Measurements from ENCODE around the gene PYCR2. TPM values are rescaled to one million over a fixed set of nuclear protein-coding genes. Genes with fewer than 3 reads are reported as not detected.

Gene PYCR2
- polyA plus RNA-seq (2013, experiment 1 of 2), result 52.5 TPM
- 54.2 TPM for polyA plus RNA-seq (2013, experiment 2 of 2)

DNA sequence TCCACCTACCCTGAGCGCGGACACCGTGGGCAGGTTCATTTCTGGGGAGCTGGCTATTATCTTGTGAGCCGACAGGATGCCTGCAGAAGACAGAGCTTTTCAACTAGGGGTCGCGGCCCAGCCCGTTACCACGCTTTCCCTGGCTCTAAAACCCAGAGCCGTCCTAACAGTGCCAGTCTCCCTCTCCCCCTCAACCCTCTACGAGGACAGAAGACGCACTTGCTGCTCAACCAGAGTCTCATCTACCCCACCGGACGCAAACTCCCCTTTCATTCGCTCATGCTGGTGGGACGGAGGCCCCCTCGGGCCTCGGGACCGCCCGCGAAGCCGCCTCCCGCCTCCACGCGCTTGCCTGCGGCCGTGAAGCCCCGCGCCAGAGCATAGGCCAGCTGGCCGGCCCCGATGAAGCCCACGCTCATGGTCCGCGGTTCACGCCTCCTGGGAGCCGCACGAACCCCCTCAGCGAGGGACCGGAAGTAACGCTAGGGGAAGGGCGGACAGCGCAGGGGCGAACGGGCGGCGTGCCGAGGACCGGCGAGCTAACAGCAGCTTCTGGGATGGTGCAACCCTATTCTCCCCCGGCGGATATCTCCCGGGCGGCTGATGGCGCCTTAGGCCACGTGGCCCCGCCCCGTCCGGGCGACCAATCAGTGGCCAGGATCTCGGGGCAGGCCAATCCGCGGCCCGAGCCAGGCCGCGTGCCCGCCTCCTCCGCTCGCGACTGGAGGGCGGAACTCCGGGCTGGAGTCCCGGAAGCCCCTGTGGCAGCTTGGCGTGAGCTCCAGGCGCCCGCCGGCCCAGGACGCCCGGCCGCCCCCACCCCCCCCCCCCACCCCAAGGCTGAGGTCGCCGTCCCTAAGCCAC is at the start of gene PYCR2:
Gene PYCR2, minus strand, starts transcription at position 559 of the 864 bp plus-strand sequence. Its CDS starts 140 bp downstream, at position 419.
- H2BK15ac ChIP-seq (ENCODE audit: low read length), result peak within 1 kb of the TSS; percentile 75
- H3K9ac ChIP-seq (ENCODE audit: low read depth, low read length, poor library complexity), result peak within 1 kb of the TSS; percentile 97
- no peaks in the 10 kb centered on the region for H3K9me3 ChIP-seq (replicated peaks in 1 of 2; ENCODE audit: control insufficient read depth in 2 of 2, insufficient read depth in 1 of 2, low read depth in 1 of 2, low read length in 2 of 2)
- DNase-seq (ENCODE audit: low spot score), result peak; percentile 90
- no peak within 1 kb of the TSS for H3K4ac ChIP-seq (ENCODE audit: low read length)
- peak within 1 kb of the TSS; percentile 94 for H2BK120ac ChIP-seq (ENCODE audit: low read depth, low read length)
- H2AFZ ChIP-seq (ENCODE audit: low read length), result peak within 1 kb of the TSS; percentile 94
- H3K36me3 ChIP-seq (replicated peaks in 1 of 2; ENCODE audit: control insufficient read depth in 2 of 2, insufficient read depth in 2 of 2, low read length in 2 of 2), result peaks cover 25 to 38% of the 10 kb centered on the region in 2 donors
- H3K4me1 ChIP-seq (ENCODE audit: control insufficient read depth in 2 of 2, insufficient read depth in 1 of 2, low read depth in 1 of 2, low read length in 2 of 2), result peaks cover 3% of the 10 kb centered on the region in 2 donors
- peak within 1 kb of the TSS; percentile 100 for H3K23ac ChIP-seq (ENCODE audit: low read depth, low read length, poor library complexity)
- H3K14ac ChIP-seq (ENCODE audit: low read length), result peak within 1 kb of the TSS; percentile 99
- peak within 1 kb of the TSS; percentile 97 to 100 for H3K4me3 ChIP-seq (ENCODE audit: low read length in 2 of 2)
- no peak within 1 kb of the TSS for H4K91ac ChIP-seq (ENCODE audit: low read depth, low read length, poor library complexity)
- peak within 1 kb of the TSS; percentile 81 for H2AK5ac ChIP-seq (ENCODE audit: low read depth, low read length)
- H3K4me2 ChIP-seq (ENCODE audit: insufficient read depth, low read length, poor library complexity, severe bottlenecking), result peak within 1 kb of the TSS; percentile 83
- H4K8ac ChIP-seq (ENCODE audit: low read depth, low read length), result no peak within 1 kb of the TSS
- H2BK5ac ChIP-seq (ENCODE audit: low read length), result peak within 1 kb of the TSS; percentile 95
- no CpG with 5 or more reads among the region's 80 CpGs for WGBS, 2 donors (ENCODE audit: extremely low coverage in 2 of 2, insufficient read length in 2 of 2, insufficient replicate concordance in 1 of 2)
- H3K27me3 ChIP-seq (ENCODE audit: control insufficient read depth in 3 of 3, insufficient read depth in 3 of 3, low read depth in 1 of 3, low read length in 3 of 3), result no peaks in the 10 kb centered on the region
- peaks cover 15% of the 10 kb centered on the region for H3K79me1 ChIP-seq (ENCODE audit: low read depth, low read length)
- H3K18ac ChIP-seq (ENCODE audit: low read length), result peak within 1 kb of the TSS; percentile 98
- H2BK12ac ChIP-seq (ENCODE audit: low read length), result peak within 1 kb of the TSS; percentile 73
- H3K27ac ChIP-seq (replicated peaks; ENCODE audit: low read length), result peak within 1 kb of the TSS; percentile 92

DNA sequence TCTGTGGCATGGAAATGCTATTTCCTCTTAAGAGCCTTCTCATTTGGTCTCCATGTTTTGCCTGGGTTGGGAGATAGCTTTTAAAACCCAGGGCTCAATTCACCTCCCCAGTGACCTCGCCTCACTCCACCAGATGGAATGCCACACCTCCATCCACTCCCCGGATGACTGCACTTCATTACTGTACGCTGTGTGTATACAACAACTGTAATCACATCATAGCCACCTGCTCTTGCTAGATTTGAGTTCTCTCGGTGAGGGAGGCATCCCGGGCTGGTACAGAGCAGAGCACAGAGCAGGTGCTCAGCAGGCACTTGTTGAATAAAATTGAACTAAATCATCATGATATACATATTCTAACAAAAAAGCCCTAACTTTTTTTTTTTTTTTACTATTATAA is 49.1 kb upstream of the PYCR2 start:
- H3K27ac ChIP-seq (replicated peaks; ENCODE audit: low read length), result no peak overlapping the region
- no peak overlapping the region for H4K91ac ChIP-seq (ENCODE audit: low read depth, low read length, poor library complexity)
- H3K18ac ChIP-seq (ENCODE audit: low read length), result no peak overlapping the region
- H3K23ac ChIP-seq (ENCODE audit: low read depth, low read length, poor library complexity), result no peak overlapping the region
- no peak overlapping the region for H2BK120ac ChIP-seq (ENCODE audit: low read depth, low read length)
- H3K4me1 ChIP-seq (ENCODE audit: control insufficient read depth in 2 of 2, insufficient read depth in 1 of 2, low read depth in 1 of 2, low read length in 2 of 2), result peaks cover 2 to 5% of the 10 kb centered on the region in 2 donors
- H2BK15ac ChIP-seq (ENCODE audit: low read length), result no peak overlapping the region
- H3K79me1 ChIP-seq (ENCODE audit: low read depth, low read length), result no peaks in the 10 kb centered on the region
- peaks cover 0 to under 1% of the 10 kb centered on the region in 2 donors for H3K36me3 ChIP-seq (replicated peaks in 1 of 2; ENCODE audit: control insufficient read depth in 2 of 2, insufficient read depth in 2 of 2, low read length in 2 of 2)
- no peak overlapping the region for H3K4ac ChIP-seq (ENCODE audit: low read length)
- H2BK12ac ChIP-seq (ENCODE audit: low read length), result no peak overlapping the region
- H2AFZ ChIP-seq (ENCODE audit: low read length), result no peak overlapping the region
- no peaks in the 10 kb centered on the region for H3K27me3 ChIP-seq (ENCODE audit: control insufficient read depth in 3 of 3, insufficient read depth in 3 of 3, low read depth in 1 of 3, low read length in 3 of 3)
- no peaks in the 10 kb centered on the region for H3K9me3 ChIP-seq (replicated peaks in 1 of 2; ENCODE audit: control insufficient read depth in 2 of 2, insufficient read depth in 1 of 2, low read depth in 1 of 2, low read length in 2 of 2)
- no peak for DNase-seq (ENCODE audit: low spot score)
- WGBS, 2 donors (ENCODE audit: extremely low coverage in 2 of 2, insufficient read length in 2 of 2, insufficient replicate concordance in 1 of 2), result no CpG with 5 or more reads among the region's 5 CpGs
- H4K8ac ChIP-seq (ENCODE audit: low read depth, low read length), result no peak overlapping the region
- no peak overlapping the region for H3K4me3 ChIP-seq (ENCODE audit: low read length in 2 of 2)
- H2BK5ac ChIP-seq (ENCODE audit: low read length), result no peak overlapping the region
- H3K9ac ChIP-seq (ENCODE audit: low read depth, low read length, poor library complexity), result no peak overlapping the region
- H3K14ac ChIP-seq (ENCODE audit: low read length), result no peak overlapping the region
- H3K4me2 ChIP-seq (ENCODE audit: insufficient read depth, low read length, poor library complexity, severe bottlenecking), result no peak overlapping the region
- no peak overlapping the region for H2AK5ac ChIP-seq (ENCODE audit: low read depth, low read length)

DNA sequence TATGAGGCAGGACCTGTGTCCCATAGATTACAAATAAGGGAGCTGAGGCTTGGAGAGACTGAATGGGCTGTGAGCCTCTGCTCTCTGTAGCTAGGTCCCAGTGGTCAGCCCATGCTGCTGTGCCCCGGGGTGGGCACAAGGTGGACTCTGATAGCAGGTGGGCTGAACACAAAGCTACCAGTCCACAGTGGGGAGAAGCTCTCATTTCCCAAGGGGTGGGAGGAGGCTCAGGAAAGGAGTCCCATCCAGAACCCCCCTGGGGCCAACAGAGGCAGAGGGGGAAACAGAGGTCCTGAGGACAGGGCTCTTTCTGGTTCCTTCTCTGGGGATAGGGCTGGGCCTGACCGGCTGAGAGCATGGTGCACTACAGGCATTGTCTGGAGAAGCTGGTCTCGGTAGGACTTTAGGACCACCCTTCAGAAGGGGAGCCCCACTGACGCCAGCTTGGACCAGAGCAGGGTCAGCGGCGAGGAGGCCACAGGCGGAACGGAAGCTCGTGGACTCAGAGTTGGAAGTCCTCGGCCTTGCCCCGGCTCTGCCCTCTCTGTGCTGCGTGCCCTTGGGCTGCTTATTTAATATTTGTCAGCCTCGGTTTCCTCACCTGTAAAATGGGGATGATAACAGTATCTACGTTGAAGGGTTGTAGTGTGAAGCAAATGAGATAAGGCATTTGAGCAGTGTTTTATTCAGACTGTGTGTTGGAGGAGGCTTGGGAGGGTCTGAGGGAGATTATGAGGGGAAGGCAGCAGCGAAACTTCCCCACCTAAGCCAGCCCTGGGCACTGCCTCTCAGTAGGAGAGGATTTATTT is 48.5 kb upstream of the PYCR2 start:
- Histone ChIP-seq H2AFZ (ENCODE audit: low read length) (no peak overlapping the region), H3K4me3 (ENCODE audit: low read length in 2 of 2) (no peak overlapping the region), H3K14ac (ENCODE audit: low read length) (no peak overlapping the region), H3K27me3 (ENCODE audit: control insufficient read depth in 3 of 3, insufficient read depth in 3 of 3, low read depth in 1 of 3, low read length in 3 of 3) (no peaks in the 10 kb centered on the region), H4K8ac (ENCODE audit: low read depth, low read length) (no peak overlapping the region), H2BK5ac (ENCODE audit: low read length) (no peak overlapping the region), H3K4me2 (ENCODE audit: insufficient read depth, low read length, poor library complexity, severe bottlenecking) (no peak overlapping the region), H3K9me3 (replicated peaks in 1 of 2; ENCODE audit: control insufficient read depth in 2 of 2, insufficient read depth in 1 of 2, low read depth in 1 of 2, low read length in 2 of 2) (no peaks in the 10 kb centered on the region), H3K4me1 (ENCODE audit: control insufficient read depth in 2 of 2, insufficient read depth in 1 of 2, low read depth in 1 of 2, low read length in 2 of 2) (peaks cover 2 to 5% of the 10 kb centered on the region in 2 donors), H2BK12ac (ENCODE audit: low read length) (no peak overlapping the region), H3K9ac (ENCODE audit: low read depth, low read length, poor library complexity) (no peak overlapping the region), H2BK120ac (ENCODE audit: low read depth, low read length) (no peak overlapping the region), H3K27ac (replicated peaks; ENCODE audit: low read length) (no peak overlapping the region), H2AK5ac (ENCODE audit: low read depth, low read length) (peak overlapping the region; percentile 10), H3K79me1 (ENCODE audit: low read depth, low read length) (no peaks in the 10 kb centered on the region), H4K91ac (ENCODE audit: low read depth, low read length, poor library complexity) (no peak overlapping the region), H3K36me3 (replicated peaks in 1 of 2; ENCODE audit: control insufficient read depth in 2 of 2, insufficient read depth in 2 of 2, low read length in 2 of 2) (no peaks in the 10 kb centered on the region), H3K4ac (ENCODE audit: low read length) (no peak overlapping the region), H3K23ac (ENCODE audit: low read depth, low read length, poor library complexity) (no peak overlapping the region), H3K18ac (ENCODE audit: low read length) (peak overlapping the region; percentile 58), H2BK15ac (ENCODE audit: low read length) (no peak overlapping the region)
- DNase-seq (ENCODE audit: low spot score), result no peak
- no CpG with 5 or more reads among the region's 15 CpGs for WGBS, 2 donors (ENCODE audit: extremely low coverage in 2 of 2, insufficient read length in 2 of 2, insufficient replicate concordance in 1 of 2)
